ENCODE data around the gene TBCD.

GRCh38 chr17:82870541-82870940 lies 118.7 kb downstream of the TBCD start:
- TF ChIP-seq CTCF (IDR thresholded peaks at IDR 0.05; ENCODE audit: low read depth, low read length) (no peak), EZH2phosphoT487 (IDR thresholded peaks at IDR 0.05; ENCODE audit: low read depth) (no peak)

All from OCI-LY3 (cell line).